Measurements from ENCODE around the gene PICK1. TPM values are rescaled to one million over a fixed set of nuclear protein-coding genes. Genes with fewer than 3 reads are reported as not detected.

PICK1 gene
- polyA plus RNA-seq, 1 donor (not counting 4 experiments of a cell fraction or from before 2014, with no cell fraction given), result 26.8 TPM

DNA sequence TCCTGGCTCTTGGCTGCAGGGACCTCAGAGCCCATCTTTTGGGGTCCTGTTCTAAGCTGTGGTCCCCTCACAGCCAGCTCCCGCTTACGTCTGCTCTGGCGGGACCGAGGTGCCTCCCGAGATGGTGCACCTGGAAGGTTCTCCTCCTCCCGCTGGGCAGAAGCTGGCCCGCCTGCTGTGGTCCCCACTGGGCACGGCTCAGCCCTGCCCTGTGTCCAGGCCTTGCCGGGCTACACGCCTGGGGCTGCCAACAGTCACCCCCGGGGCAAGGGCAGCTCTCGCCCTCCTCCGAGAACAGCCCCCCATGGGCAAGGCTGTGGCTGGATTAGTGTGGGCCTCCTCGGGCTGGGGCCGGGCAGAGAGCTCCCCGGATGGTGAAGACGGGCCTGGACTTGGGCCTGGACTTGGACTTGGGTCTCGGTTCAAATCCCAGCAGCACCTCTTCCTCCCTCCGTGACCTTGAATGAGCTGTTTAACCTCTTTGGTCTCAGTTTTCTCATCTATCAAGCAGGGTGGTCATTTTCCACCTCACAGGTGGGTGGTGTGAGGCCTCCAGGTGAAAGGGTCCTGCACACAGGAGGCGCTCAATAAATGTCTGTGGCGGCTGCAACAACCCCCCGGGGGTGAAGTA lies 52.3 kb downstream of the PICK1 start:
- H3K9me1 ChIP-seq (ENCODE audit: control insufficient read depth, extremely low read depth, insufficient read depth, low read length), result no peaks in the 10 kb centered on the region
- no peaks in the 10 kb centered on the region for H3K9me3 ChIP-seq (ENCODE audit: control insufficient read depth, low read depth, low read length)
- H3K4me1 ChIP-seq (ENCODE audit: control insufficient read depth, extremely low read depth, insufficient read depth, low read length), result peaks cover 25% of the 10 kb centered on the region
- H3K79me2 ChIP-seq (ENCODE audit: control insufficient read depth, insufficient read depth, low read length), result no peaks in the 10 kb centered on the region
- dilution Hi-C loops (cut with MboI; ENCODE audit: extremely low pct_ligation_motif_present, low sequenced_read_pairs), result no loop called here
- H3K27ac ChIP-seq (ENCODE audit: control insufficient read depth, insufficient read depth, low read length), result no peak overlapping the region
- TF ChIP-seq, protein P1, sequence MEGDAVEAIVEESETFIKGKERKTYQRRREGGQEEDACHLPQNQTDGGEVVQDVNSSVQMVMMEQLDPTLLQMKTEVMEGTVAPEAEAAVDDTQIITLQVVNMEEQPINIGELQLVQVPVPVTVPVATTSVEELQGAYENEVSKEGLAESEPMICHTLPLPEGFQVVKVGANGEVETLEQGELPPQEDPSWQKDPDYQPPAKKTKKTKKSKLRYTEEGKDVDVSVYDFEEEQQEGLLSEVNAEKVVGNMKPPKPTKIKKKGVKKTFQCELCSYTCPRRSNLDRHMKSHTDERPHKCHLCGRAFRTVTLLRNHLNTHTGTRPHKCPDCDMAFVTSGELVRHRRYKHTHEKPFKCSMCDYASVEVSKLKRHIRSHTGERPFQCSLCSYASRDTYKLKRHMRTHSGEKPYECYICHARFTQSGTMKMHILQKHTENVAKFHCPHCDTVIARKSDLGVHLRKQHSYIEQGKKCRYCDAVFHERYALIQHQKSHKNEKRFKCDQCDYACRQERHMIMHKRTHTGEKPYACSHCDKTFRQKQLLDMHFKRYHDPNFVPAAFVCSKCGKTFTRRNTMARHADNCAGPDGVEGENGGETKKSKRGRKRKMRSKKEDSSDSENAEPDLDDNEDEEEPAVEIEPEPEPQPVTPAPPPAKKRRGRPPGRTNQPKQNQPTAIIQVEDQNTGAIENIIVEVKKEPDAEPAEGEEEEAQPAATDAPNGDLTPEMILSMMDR (optimal IDR thresholded peaks at IDR 0.05 in 1 of 3, IDR thresholded peaks at IDR 0.05 in 1 of 3, conservative IDR thresholded peaks at IDR 0.05 in 1 of 3; ENCODE audit: extremely low read depth in 1 of 3, insufficient read depth in 2 of 3, low read length in 3 of 3), result no peak
- no peak for TF ChIP-seq EZH2 (IDR thresholded peaks at IDR 0.05; ENCODE audit: low read length)
- no peak overlapping the region for H3K9ac ChIP-seq (ENCODE audit: control insufficient read depth, extremely low read depth, insufficient read depth, low read length)
- DNase-seq (ENCODE audit: low read depth, low spot score) (no peak), FAIRE-seq (no peak)
- no peaks in the 10 kb centered on the region for H4K20me1 ChIP-seq (ENCODE audit: control insufficient read depth, extremely low read depth, insufficient read depth, low read length)
- no peak overlapping the region for H3K4me3 ChIP-seq (ENCODE audit: control insufficient read depth in 2 of 3, extremely low read depth in 1 of 3, insufficient read depth in 2 of 3, low read depth in 1 of 3, low read length in 3 of 3)
- no peak overlapping the region for H2AFZ ChIP-seq (ENCODE audit: control insufficient read depth, low read length)
- no peak overlapping the region for H3K4me2 ChIP-seq (ENCODE audit: control insufficient read depth, extremely low read depth, insufficient read depth, low read depth, low read length)
- peaks cover 0 to 2% of the 10 kb centered on the region in 2 experiments for H3K36me3 ChIP-seq (ENCODE audit: control insufficient read depth in 2 of 2, extremely low read depth in 1 of 2, insufficient read depth in 2 of 2, low read length in 2 of 2)
- H3K27me3 ChIP-seq (ENCODE audit: control insufficient read depth, extremely low read depth, insufficient read depth, low read length), result no peaks in the 10 kb centered on the region

DNA sequence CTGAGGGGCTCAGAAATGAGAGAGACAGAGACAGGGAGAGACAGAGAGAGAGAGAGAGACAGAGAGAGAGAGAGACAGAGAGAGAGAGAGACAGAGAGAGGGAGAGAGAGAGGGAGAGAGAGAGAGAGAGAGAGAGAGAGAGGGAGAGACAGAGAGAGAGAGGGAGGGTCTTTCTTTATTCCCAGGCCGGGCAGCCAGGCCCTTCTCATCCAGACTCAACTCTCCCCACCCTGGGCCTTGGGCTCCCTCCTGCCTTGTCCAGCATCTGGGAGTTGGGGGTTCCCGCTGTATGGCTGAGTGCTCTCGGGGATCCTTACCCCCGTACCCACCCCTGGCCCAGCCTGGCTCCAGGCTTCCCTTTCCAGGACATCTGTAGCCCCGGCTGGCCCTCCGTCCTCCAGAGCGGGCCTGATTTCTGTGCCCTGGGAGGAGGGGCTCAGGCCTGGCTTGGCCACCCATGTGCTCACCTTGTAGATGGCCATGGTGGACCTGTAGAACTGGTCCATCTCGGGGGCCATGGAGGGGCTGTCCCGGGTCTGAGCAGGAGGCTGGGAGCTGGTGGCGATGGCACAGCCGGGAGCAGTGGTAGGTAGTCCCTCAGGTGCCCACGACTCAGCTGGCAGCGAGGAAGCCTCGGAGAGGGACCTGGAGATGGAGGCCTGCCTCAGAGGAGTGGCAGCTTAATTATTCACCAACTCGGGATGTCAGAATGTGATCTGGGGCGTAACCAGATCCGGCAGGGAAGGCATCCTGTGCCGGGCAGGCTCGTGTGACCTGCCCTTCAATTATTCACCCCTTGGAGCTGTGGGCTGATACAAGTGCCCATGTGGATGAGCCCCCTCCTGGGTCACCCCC lies 53.0 kb downstream of the PICK1 start, which contains the start of gene BAIAP2L2:
Gene BAIAP2L2, minus strand, starts transcription at position 677 of the 855 bp plus-strand sequence. Its CDS starts 159 bp downstream, at position 518.
- Histone ChIP-seq H3K27ac (ENCODE audit: control insufficient read depth, insufficient read depth, low read length) (no peak within 1 kb of the TSS), H3K9me3 (ENCODE audit: control insufficient read depth, low read depth, low read length) (no peaks in the 10 kb centered on the region), H3K4me3 (ENCODE audit: control insufficient read depth in 2 of 3, extremely low read depth in 1 of 3, insufficient read depth in 2 of 3, low read depth in 1 of 3, low read length in 3 of 3) (peak within 1 kb of the TSS in 1 of 3 experiments; percentile 27), H3K27me3 (ENCODE audit: control insufficient read depth, extremely low read depth, insufficient read depth, low read length) (no peaks in the 10 kb centered on the region), H3K9me1 (ENCODE audit: control insufficient read depth, extremely low read depth, insufficient read depth, low read length) (no peaks in the 10 kb centered on the region), H3K36me3 (ENCODE audit: control insufficient read depth in 2 of 2, extremely low read depth in 1 of 2, insufficient read depth in 2 of 2, low read length in 2 of 2) (peaks cover 0 to 3% of the 10 kb centered on the region in 2 experiments), H3K79me2 (ENCODE audit: control insufficient read depth, insufficient read depth, low read length) (no peaks in the 10 kb centered on the region), H3K4me1 (ENCODE audit: control insufficient read depth, extremely low read depth, insufficient read depth, low read length) (peaks cover 30% of the 10 kb centered on the region), H2AFZ (ENCODE audit: control insufficient read depth, low read length) (peak within 1 kb of the TSS; percentile 58), H3K9ac (ENCODE audit: control insufficient read depth, extremely low read depth, insufficient read depth, low read length) (peak within 1 kb of the TSS; percentile 52), H3K4me2 (ENCODE audit: control insufficient read depth, extremely low read depth, insufficient read depth, low read depth, low read length) (peak within 1 kb of the TSS; percentile 51), H4K20me1 (ENCODE audit: control insufficient read depth, extremely low read depth, insufficient read depth, low read length) (no peaks in the 10 kb centered on the region)
- DNase-seq (ENCODE audit: low read depth, low spot score) (no peak), FAIRE-seq (peak; percentile 66)
- TF ChIP-seq, protein P1 (optimal IDR thresholded peaks at IDR 0.05 in 1 of 3, IDR thresholded peaks at IDR 0.05 in 1 of 3, conservative IDR thresholded peaks at IDR 0.05 in 1 of 3; ENCODE audit: extremely low read depth in 1 of 3, insufficient read depth in 2 of 3, low read length in 3 of 3), result no peak
- TF ChIP-seq EZH2 (IDR thresholded peaks at IDR 0.05; ENCODE audit: low read length), result no peak
- dilution Hi-C loops (cut with MboI; ENCODE audit: extremely low pct_ligation_motif_present, low sequenced_read_pairs), result no loop called here

Measured in keratinocyte (primary cell).